Globus pallidus (tissue), 1 donor: Measurements from ENCODE around the gene MBD5.

ENCODE experiments used
- DNase-seq: peaks from one replicate; pipeline ENCODE4 v3.0.0-alpha.2; 2015; ENCODE audit warnings: low spot score

MBD5 gene

DNA sequence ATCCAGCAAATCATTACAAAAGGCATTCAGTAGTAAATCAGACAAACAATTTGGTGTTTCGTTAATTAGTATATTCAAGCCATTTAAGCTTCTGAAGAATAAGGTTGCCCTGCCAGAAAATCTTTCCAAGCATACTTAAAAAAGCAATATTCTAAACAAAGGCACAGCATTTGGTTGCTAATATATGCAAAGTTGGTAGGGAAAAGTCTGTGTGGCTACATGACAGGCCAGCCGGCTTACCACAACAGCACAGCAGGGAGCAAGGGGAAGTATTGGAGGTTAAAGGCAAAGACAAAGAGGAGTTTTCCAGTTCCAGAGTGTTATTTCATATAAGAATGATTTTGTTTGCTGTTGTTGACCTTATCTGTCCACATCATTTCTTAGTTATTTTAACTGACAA is 282.3 kb downstream of the MBD5 start:
- no peak for DNase-seq

DNA sequence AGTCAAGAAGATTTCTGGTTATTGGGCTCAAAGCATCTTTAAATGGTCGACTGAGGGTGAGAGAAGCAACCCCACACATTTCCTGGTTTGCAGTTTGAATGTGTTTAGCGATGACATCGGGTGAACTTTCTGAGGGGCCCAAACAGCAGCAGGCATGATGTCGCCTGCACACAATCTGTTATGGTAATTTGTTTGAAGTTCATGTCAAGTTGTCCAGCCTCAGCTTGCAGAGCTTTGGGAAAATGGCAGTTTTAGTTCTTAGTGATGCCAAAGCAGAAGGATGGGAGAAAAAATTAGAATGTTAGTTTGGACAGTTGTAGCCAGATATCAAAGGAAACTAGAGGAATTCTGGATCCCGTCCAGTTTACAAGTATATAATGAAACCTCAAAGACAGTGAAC is 284.6 kb downstream of the MBD5 start:
- no peak for DNase-seq

GRCh38 chr2:148306027-148306426 is 285.1 kb downstream of the MBD5 start:
- no peak for DNase-seq

- DNase-seq, result no peak
These were observed 296.7 kb downstream of the MBD5 start for GRCh38 chr2:148317598-148317997.

DNA sequence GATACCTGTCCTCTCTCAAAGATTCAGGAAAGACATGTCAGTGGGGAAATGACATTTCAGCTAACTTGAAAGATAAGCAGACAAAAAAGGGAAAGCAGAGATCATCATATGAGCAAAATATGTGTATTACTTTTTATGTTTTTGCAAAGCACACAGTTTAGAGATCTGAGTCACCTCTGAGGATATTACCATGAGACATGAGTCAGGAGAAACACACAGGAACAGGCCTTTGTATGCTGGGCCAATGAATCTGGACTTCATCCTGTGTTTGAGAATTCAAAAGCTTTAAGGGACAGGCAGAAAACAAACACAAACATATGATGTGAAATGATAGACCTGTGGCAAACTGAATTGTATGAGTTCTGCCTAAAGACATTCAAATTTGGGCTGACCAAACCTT is 317.6 kb downstream of the MBD5 start:
- no peak for DNase-seq

- DNase-seq, result no peak
These were observed 321.2 kb downstream of the MBD5 start for GRCh38 chr2:148342086-148342485.

DNA sequence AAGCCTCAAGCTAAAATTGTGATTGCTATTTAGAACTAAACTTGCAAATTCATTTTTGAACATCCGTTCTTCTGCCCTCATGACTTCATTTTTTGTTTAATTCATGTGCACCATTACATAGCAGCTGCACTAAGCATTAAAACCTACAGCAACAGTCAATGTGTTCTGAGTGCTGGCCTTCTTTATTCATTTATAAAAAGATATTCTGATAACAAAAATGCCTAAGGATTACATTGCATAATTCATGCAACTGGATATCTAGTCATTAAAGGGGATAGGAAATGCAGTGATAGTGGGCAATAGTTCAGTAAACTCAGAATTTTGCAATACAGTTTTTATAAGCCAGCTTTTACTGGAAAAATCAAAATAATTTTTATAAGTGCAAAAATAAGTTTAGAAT is 329.3 kb downstream of the MBD5 start:
- DNase-seq, result no peak

DNA sequence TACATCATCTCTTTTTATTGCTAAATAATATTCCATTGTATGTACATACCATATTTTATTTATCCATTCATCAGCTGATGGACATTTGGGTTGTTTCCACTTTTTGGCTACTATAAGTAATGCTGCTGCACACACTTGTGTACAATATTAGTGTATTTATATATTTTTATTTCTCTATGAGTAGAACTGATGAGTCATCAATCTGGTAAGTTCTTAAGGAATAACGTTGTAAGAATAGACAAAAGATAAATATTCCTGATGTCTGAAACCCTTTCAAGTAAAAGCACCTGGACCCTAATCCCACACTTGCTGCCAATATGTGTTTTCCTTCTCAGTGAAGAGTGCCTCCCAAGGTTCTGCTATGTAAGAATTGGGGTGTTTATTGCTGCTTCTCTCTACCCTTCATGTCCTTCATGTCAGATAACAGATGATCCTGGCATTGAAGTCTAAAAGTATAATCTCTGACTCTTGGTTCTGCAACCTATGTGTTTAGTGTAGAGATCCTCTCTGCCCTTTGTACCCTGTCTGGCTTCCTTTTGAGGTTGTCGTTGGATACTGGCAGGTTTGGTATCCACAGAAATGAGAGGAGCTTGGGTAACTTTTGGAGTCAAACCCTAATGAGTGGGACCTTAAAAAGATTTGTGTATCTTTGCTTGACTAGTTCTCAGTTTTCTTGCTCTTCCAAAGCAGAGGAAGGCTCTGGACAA is 330.7 kb downstream of the MBD5 start:
- no peak for DNase-seq

DNA sequence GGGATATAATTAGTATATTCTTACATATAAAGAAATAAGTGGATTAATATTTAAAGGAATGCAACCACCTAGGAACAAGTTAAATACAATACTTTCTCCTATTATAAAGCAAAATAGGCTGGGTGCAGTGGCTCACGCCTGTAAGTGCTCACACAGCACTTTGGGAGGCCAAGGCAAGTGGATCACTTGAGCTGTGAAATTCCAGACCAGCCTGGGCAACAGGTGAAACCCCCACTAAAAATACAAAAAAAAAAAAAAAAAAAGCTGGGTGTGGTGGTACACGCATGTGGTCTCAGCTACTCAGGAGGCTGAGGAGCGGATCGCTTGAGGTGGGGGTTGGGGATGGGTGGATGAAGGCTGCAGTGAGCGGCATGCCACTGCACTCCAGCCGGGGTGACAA is 337.5 kb downstream of the MBD5 start:
- DNase-seq, result no peak

GRCh38 chr2:148360662-148361061 is 339.8 kb downstream of the MBD5 start:
- no peak for DNase-seq

DNA sequence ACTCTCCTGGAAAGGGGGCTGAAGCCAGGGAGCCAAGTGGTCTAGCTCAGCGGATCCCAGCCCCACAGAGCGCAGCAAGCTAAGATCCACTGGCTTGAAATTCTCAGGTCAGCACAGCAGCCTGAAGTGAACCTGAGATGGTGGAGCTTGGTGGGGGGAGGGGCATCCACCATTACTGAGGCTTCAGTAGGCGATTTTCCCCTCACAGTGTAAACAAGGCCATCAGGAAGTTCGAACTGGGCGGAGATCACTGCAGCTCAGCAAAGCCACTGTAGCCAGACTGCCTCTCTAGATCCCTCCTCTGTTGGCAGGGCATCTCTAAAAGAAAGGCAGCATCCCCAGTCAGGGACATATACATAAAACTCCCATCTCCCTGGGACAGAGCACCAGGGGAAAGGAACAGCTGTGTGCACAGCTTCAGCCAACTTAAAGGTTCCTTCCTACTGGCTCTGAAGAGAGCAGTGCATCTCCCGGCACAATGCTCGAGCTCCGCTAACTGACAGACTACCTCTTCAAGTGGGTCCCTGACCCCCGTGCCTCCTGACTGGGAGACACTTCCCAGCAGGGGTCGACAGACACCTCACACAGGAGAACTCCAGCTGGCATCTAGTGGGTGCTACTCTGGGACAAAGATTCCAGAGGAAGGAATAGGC is 341.4 kb downstream of the MBD5 start:
- no peak for DNase-seq

- no peak for DNase-seq
These were observed 354.3 kb downstream of the MBD5 start for GRCh38 chr2:148375214-148375613.

GRCh38 chr2:148391324-148391723 is 370.4 kb downstream of the MBD5 start:
- DNase-seq, result no peak

GRCh38 chr2:148402786-148403185 is 381.9 kb downstream of the MBD5 start:
- DNase-seq, result no peak

GRCh38 chr2:148410899-148411298 is 390.0 kb downstream of the MBD5 start:
- DNase-seq, result no peak

DNA sequence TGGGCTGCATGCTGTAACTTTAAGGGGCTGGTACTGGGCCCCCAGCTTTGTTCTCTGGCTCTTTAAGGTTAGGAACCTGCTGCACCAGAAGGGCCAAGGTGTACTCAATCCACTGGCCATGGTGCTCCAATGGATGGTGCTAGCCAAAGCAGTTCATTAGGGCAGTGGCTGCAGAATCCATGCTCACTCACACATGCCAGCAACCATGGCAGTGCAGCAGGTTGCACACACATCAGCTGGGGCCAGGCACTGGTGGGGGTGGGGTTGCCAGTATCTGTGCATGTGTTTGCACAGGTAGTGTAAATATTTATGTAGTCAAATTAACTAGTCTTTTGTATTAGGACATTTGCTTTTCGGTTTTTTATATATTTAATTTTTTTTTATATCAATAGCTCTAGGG is 395.4 kb downstream of the MBD5 start:
- no peak for DNase-seq

GRCh38 chr2:148430101-148430500 is 409.2 kb downstream of the MBD5 start:
- no peak for DNase-seq

GRCh38 chr2:148447877-148448276 is 427.0 kb downstream of the MBD5 start:
- no peak for DNase-seq

GRCh38 chr2:148450531-148450930 is 429.6 kb downstream of the MBD5 start:
- DNase-seq, result no peak

- DNase-seq, result no peak
These were observed 430.2 kb downstream of the MBD5 start for GRCh38 chr2:148451046-148451445.

- DNase-seq, result no peak
These were observed 434.9 kb downstream of the MBD5 start for GRCh38 chr2:148455791-148456190.

- DNase-seq, result no peak
These were observed 437.3 kb downstream of the MBD5 start for GRCh38 chr2:148458171-148458570.

DNA sequence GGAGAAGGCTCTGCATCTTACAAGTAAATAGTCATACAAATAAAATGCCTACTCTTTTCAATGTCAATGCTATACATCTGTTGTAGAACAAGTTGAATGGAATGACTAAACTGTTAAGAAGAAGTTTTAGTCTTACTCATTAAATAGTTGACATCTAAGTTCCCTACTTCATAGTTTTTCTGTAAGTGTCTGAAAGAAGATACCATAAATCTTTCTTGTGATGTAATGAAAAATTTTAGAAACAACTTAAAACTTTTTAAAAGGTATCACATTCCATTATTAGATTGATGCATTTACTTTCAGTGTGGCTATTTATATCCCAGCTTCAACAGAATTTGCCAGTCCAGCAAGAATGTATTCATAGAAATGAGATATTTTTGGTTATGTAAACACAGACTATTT is 438.5 kb downstream of the MBD5 start:
- no peak for DNase-seq

- no peak for DNase-seq
These were observed 441.0 kb downstream of the MBD5 start for GRCh38 chr2:148461876-148462275.
